D721Med (cell line): ENCODE measurements around the gene EIF2B1.
"Not testable (repeated sequence)": the region's sequence is repeated elsewhere in the genome, so short reads cannot be mapped to it uniquely, and the experiment has no call there.

Experiments
- DNase-seq: peaks from one replicate; pipeline ENCODE4 v3.0.0; 2011; ENCODE audit warnings: low spot score; ENCODE audit not compliant: insufficient read length
- FAIRE-seq: peaks from 2 replicates; lab custom pipeline; 2011; peaks lifted over from hg19 to GRCh38; lab: Jason Lieb, UNC
- CTCF ChIP-seq: IDR thresholded peaks from 2 replicates; pipeline ENCODE4 v1.5.1; 2012; ENCODE audit warnings: mild to moderate bottlenecking, control low read depth; ENCODE audit not compliant: insufficient read depth; ENCODE audit errors: missing control alignments

EIF2B1 gene

GRCh38 chr12:123617580-123617979, 15.9 kb downstream of the EIF2B1 start:
- DNase-seq (no peak), FAIRE-seq (no peak)
- TF ChIP-seq CTCF: no peak

GRCh38 chr12:123617144-123617543, 16.3 kb downstream of the EIF2B1 start:
- DNase-seq: no peak
- no peak for FAIRE-seq

GRCh38 chr12:123614531-123614930, 19.0 kb downstream of the EIF2B1 start:
- FAIRE-seq (no peak), DNase-seq (no peak)
- TF ChIP-seq CTCF: no peak

More at GRCh38 chr12:123617144-123617543, 16.3 kb downstream of the EIF2B1 start:
- TF ChIP-seq CTCF: no peak

GRCh38 chr12:123614110-123614509, 19.4 kb downstream of the EIF2B1 start:
- DNase-seq: no peak
- FAIRE-seq: no peak

GRCh38 chr12:123608182-123608581, 25.3 kb downstream of the EIF2B1 start:
- no peak for TF ChIP-seq CTCF
- DNase-seq (no peak), FAIRE-seq (no peak)

More at GRCh38 chr12:123614110-123614509, 19.4 kb downstream of the EIF2B1 start:
- no peak for TF ChIP-seq CTCF

- DNase-seq: no peak
- TF ChIP-seq CTCF: no peak
- FAIRE-seq: no peak
Measured at GRCh38 chr12:123607756-123608155, 25.7 kb downstream of the EIF2B1 start.

GRCh38 chr12:123603495-123603894, 30.0 kb downstream of the EIF2B1 start:
- not testable (repeated sequence) for FAIRE-seq, DNase-seq
